HEK293 (cell line): Measurements from ENCODE around the gene TMEM121.
"Not testable (repeated sequence)": the region's sequence is repeated elsewhere in the genome, so short reads cannot be mapped to it uniquely, and the experiment has no call there.

ENCODE experiments used
- CTCF ChIA-PET: fragments of 350-600 bp; formaldehyde crosslinking; extraction: SDS; loops from one replicate; lab custom pipeline; 2021; ENCODE audit warnings: antibody characterized with exemption; lab: Yijun Ruan, JAX
- POLR2A ChIA-PET: fragments of 300-600 bp; formaldehyde crosslinking; extraction: SDS; loops from one replicate; lab custom pipeline; 2020; ENCODE audit warnings: antibody characterized with exemption, inconsistent platforms; lab: Yijun Ruan, JAX
- H3K27ac ChIP-seq: fragments of 200-500 bp; sonication (Bioruptor generic); 2 replicates; pipeline ENCODE4 v1.5.1; 2014; ENCODE audit warnings: low read depth, low read length, control low read depth, inconsistent platforms; ENCODE audit errors: extremely low read depth
- H3K36me3 ChIP-seq, 2 experiments: fragments of 200-500 bp in 1 of 2; sonication (Bioruptor generic) in 1 of 2; 1 replicate in 1 of 2; 2 replicates in 1 of 2; pipeline ENCODE4 v1.5.1; 2014 to 2017; ENCODE audit warnings: inconsistent platforms in 2 of 2, low read length in 2 of 2; ENCODE audit not compliant: control insufficient read depth in 2 of 2, insufficient read depth in 1 of 2
- H3K4me1 ChIP-seq: fragments of 200-500 bp; sonication (Bioruptor generic); 2 replicates; pipeline ENCODE4 v1.5.1; 2014; ENCODE audit warnings: mild to moderate bottlenecking, low read length, inconsistent platforms; ENCODE audit not compliant: control insufficient read depth, insufficient read depth
- H3K4me3 ChIP-seq: 2 replicates; pipeline ENCODE4 v1.5.1; 2011; ENCODE audit warnings: low read depth, mild to moderate bottlenecking, control low read depth, low read length, moderate library complexity
- H3K9me3 ChIP-seq: fragments of 200-500 bp; sonication (Bioruptor generic); 2 replicates; pipeline ENCODE4 v1.5.1; 2014; ENCODE audit warnings: low read depth, low read length, inconsistent platforms; ENCODE audit not compliant: control insufficient read depth, insufficient read depth
- EGR2 ChIP-seq: fragments of 450-650 bp; formaldehyde crosslinking; IDR thresholded peaks from 2 replicates; pipeline ENCODE4 v1.5.1; 2016; ENCODE audit warnings: low read depth, missing biosample characterization, missing genetic modification characterization
- GFI1B ChIP-seq: fragments of 450-650 bp; formaldehyde crosslinking; IDR thresholded peaks from 2 replicates; pipeline ENCODE4 v1.5.1; 2016; ENCODE audit warnings: missing biosample characterization, missing genetic modification characterization
- KLF8 ChIP-seq: fragments of 450-650 bp; formaldehyde crosslinking; IDR thresholded peaks from 2 replicates; pipeline ENCODE4 v1.5.1; 2016; ENCODE audit warnings: missing biosample characterization, missing genetic modification characterization
- ZBTB8A ChIP-seq: fragments of 450-650 bp; formaldehyde crosslinking; IDR thresholded peaks from 2 replicates; pipeline ENCODE4 v1.5.1; 2016; ENCODE audit warnings: missing biosample characterization, missing genetic modification characterization
- ZNF133 ChIP-seq: fragments of 450-650 bp; formaldehyde crosslinking; IDR thresholded peaks from 2 replicates; pipeline ENCODE4 v1.5.1; 2016; ENCODE audit warnings: missing biosample characterization, missing genetic modification characterization
- ZNF146 ChIP-seq: fragments of 450-650 bp; formaldehyde crosslinking; IDR thresholded peaks from 2 replicates; pipeline ENCODE4 v1.5.1; 2016; ENCODE audit warnings: missing biosample characterization, missing genetic modification characterization
- ZNF2 ChIP-seq: fragments of 450-650 bp; formaldehyde crosslinking; IDR thresholded peaks from 2 replicates; pipeline ENCODE4 v1.5.1; 2016; ENCODE audit warnings: missing biosample characterization, missing genetic modification characterization
- ZNF214 ChIP-seq: fragments of 450-650 bp; formaldehyde crosslinking; IDR thresholded peaks from 2 replicates; pipeline ENCODE4 v1.5.1; 2017; ENCODE audit warnings: missing biosample characterization, mild to moderate bottlenecking, missing genetic modification characterization, borderline replicate concordance
- ZNF239 ChIP-seq: fragments of 450-650 bp; formaldehyde crosslinking; IDR thresholded peaks from 2 replicates; pipeline ENCODE4 v1.5.1; 2016; ENCODE audit warnings: missing biosample characterization, missing genetic modification characterization
- ZNF248 ChIP-seq: fragments of 450-650 bp; formaldehyde crosslinking; IDR thresholded peaks from 2 replicates; pipeline ENCODE4 v1.5.1; 2017; ENCODE audit warnings: missing biosample characterization, missing genetic modification characterization
- ZNF274 ChIP-seq, 2 experiments: fragments of 200-500 bp in 1 of 2; fragments of 450-650 bp in 1 of 2; sonication (Bioruptor generic) in 1 of 2; formaldehyde crosslinking in 1 of 2; IDR thresholded peaks; 2 replicates each; pipeline versions ENCODE4 v1.5.1 to v1.6.1; 2014 to 2016; ENCODE audit warnings: borderline replicate concordance in 1 of 2, inconsistent platforms in 1 of 2, low read length in 1 of 2, missing biosample characterization in 1 of 2, missing genetic modification characterization in 1 of 2
- ZNF324 ChIP-seq: fragments of 450-650 bp; formaldehyde crosslinking; IDR thresholded peaks from 2 replicates; pipeline ENCODE4 v1.5.1; 2016; ENCODE audit warnings: missing biosample characterization, missing genetic modification characterization
- ZNF350 ChIP-seq: fragments of 450-650 bp; formaldehyde crosslinking; IDR thresholded peaks from 2 replicates; pipeline ENCODE4 v1.5.0; 2017; ENCODE audit warnings: missing biosample characterization, mild to moderate bottlenecking, missing genetic modification characterization
- ZNF391 ChIP-seq: fragments of 450-650 bp; formaldehyde crosslinking; IDR thresholded peaks from 2 replicates; pipeline ENCODE4 v1.5.1; 2016; ENCODE audit warnings: low read depth, missing biosample characterization, missing genetic modification characterization, borderline replicate concordance
- ZNF530 ChIP-seq: fragments of 450-650 bp; formaldehyde crosslinking; IDR thresholded peaks from 2 replicates; pipeline ENCODE4 v1.5.1; 2016; ENCODE audit warnings: low read depth, missing biosample characterization, missing genetic modification characterization
- ZNF544 ChIP-seq: fragments of 450-650 bp; formaldehyde crosslinking; IDR thresholded peaks from 2 replicates; pipeline ENCODE4 v1.5.0; 2017; ENCODE audit warnings: missing biosample characterization, missing genetic modification characterization
- ZNF837 ChIP-seq: fragments of 450-650 bp; formaldehyde crosslinking; IDR thresholded peaks from 2 replicates; pipeline ENCODE4 v1.5.1; 2016; ENCODE audit warnings: missing biosample characterization, missing genetic modification characterization
- TF ChIP-seq, protein P1 (sequence below): fragments of 450-650 bp; formaldehyde crosslinking; IDR thresholded peaks from 2 replicates; pipeline ENCODE4 v1.5.1; 2016; ENCODE audit warnings: missing biosample characterization, missing genetic modification characterization, borderline replicate concordance
- TF ChIP-seq, protein P2 (sequence below): fragments of 450-650 bp; formaldehyde crosslinking; IDR thresholded peaks from 2 replicates; pipeline ENCODE4 v1.5.1; 2016; ENCODE audit warnings: missing biosample characterization, missing genetic modification characterization
- TF ChIP-seq, protein P3 (sequence below): fragments of 450-650 bp; formaldehyde crosslinking; IDR thresholded peaks from 2 replicates; pipeline ENCODE4 v1.5.1; 2017; ENCODE audit warnings: missing biosample characterization, missing genetic modification characterization

The TMEM121 gene

DNA sequence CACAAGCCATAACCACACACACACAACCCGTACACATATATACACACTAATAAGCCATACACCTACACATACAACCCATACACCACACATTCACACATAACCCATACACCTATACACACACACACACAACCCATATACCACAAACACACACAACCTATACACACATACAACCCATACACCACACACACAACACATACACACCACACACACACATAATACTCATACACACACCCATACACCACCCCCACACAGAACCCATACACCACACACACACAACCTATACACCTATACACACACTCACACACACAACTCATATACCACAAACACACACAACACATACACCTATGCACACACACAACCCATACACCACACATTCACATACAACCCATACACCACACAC, 44.1 kb downstream of the TMEM121 start (continued):
- TF ChIP-seq ZNF530 (no peak), ZNF2 (tag by site-specific recombination) (no peak), ZNF239 (tag by site-specific recombination) (no peak), GFI1B (no peak), ZNF214 (tag by site-specific recombination) (no peak), EGR2 (tag by site-specific recombination) (no peak; the same call in 1 of the 2 replicates), ZNF133 (tag by site-specific recombination) (no peak), ZNF391 (no peak), KLF8 (no peak), ZNF324 (tag by site-specific recombination) (no peak), ZNF837 (tag by site-specific recombination) (no peak), ZNF544 (tag by site-specific recombination) (0 out of 2 replicates have a peak, but pooled peaks have one; percentile 21), ZNF350 (no peak), ZNF248 (tag by site-specific recombination) (0 out of 2 replicates have a peak, but pooled peaks have one; percentile 5), ZNF274 (IDR thresholded peaks at IDR 0.05; ENCODE audit: low read length) (no peak), ZNF274 (tag by site-specific recombination; IDR thresholded peaks at IDR 0.05; ENCODE audit: borderline replicate concordance) (0 out of 2 replicates have a peak, but pooled peaks have one; percentile 7), ZBTB8A (tag by site-specific recombination) (no peak), ZNF146 (no peak)
- TF ChIP-seq, protein P1, sequence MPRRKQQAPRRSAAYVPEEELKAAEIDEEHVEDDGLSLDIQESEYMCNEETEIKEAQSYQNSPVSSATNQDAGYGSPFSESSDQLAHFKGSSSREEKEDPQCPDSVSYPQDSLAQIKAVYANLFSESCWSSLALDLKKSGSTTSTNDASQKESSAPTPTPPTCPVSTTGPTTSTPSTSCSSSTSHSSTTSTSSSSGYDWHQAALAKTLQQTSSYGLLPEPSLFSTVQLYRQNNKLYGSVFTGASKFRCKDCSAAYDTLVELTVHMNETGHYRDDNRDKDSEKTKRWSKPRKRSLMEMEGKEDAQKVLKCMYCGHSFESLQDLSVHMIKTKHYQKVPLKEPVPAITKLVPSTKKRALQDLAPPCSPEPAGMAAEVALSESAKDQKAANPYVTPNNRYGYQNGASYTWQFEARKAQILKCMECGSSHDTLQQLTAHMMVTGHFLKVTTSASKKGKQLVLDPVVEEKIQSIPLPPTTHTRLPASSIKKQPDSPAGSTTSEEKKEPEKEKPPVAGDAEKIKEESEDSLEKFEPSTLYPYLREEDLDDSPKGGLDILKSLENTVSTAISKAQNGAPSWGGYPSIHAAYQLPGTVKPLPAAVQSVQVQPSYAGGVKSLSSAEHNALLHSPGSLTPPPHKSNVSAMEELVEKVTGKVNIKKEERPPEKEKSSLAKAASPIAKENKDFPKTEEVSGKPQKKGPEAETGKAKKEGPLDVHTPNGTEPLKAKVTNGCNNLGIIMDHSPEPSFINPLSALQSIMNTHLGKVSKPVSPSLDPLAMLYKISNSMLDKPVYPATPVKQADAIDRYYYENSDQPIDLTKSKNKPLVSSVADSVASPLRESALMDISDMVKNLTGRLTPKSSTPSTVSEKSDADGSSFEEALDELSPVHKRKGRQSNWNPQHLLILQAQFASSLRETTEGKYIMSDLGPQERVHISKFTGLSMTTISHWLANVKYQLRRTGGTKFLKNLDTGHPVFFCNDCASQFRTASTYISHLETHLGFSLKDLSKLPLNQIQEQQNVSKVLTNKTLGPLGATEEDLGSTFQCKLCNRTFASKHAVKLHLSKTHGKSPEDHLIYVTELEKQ (tag by site-specific recombination): no peak
- TF ChIP-seq, protein P2, sequence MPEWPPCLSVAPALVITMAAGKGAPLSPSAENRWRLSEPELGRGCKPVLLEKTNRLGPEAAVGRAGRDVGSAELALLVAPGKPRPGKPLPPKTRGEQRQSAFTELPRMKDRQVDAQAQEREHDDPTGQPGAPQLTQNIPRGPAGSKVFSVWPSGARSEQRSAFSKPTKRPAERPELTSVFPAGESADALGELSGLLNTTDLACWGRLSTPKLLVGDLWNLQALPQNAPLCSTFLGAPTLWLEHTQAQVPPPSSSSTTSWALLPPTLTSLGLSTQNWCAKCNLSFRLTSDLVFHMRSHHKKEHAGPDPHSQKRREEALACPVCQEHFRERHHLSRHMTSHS: 0 out of 2 replicates have a peak, but pooled peaks have one; percentile 20
- TF ChIP-seq, protein P3, sequence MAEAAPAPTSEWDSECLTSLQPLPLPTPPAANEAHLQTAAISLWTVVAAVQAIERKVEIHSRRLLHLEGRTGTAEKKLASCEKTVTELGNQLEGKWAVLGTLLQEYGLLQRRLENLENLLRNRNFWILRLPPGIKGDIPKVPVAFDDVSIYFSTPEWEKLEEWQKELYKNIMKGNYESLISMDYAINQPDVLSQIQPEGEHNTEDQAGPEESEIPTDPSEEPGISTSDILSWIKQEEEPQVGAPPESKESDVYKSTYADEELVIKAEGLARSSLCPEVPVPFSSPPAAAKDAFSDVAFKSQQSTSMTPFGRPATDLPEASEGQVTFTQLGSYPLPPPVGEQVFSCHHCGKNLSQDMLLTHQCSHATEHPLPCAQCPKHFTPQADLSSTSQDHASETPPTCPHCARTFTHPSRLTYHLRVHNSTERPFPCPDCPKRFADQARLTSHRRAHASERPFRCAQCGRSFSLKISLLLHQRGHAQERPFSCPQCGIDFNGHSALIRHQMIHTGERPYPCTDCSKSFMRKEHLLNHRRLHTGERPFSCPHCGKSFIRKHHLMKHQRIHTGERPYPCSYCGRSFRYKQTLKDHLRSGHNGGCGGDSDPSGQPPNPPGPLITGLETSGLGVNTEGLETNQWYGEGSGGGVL (tag by site-specific recombination): 0 out of 2 replicates have a peak, but pooled peaks have one; percentile 13

DNA sequence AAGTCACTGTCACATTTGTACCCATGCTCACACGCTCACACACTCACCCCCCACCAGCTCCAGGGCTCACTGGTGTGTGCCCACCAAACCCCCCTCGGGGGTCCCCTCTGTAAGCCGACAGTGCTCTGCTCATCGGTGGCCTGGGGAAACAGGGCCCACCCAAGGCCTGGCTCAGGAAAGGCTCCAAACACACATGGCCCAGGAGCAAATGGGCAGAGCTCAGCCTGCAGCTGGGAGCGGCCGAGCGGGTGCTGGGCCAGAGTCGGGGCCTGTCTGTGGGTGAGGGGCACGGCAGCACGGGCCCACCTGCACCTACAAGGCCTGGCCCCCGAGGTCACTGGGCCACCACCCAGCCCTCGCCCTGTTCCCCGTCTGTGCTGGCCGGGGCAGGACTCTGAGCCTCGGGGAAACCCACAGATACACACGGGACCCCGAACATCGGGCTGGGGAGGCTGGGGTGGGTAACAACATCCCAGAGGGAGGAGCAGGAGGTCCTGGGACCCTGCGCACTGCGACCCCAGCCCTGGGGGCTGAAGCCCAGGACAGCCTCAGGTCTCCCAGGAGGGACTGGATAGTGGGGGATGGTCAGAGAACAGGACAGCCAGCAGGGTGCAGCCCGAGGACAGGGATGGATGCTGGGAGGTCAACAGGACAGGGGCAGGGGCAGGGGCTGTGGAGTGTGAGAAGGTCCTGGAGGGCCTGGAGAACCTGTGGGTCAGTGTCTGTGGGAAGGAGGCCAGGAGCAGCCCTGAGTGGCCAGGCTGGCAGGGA, 45.0 kb downstream of the TMEM121 start:
- H3K27ac ChIP-seq, POLR2A ChIA-PET, H3K9me3 ChIP-seq, H3K4me1 ChIP-seq, CTCF ChIA-PET, H3K36me3 ChIP-seq, H3K4me3 ChIP-seq: not testable (repeated sequence)

DNA sequence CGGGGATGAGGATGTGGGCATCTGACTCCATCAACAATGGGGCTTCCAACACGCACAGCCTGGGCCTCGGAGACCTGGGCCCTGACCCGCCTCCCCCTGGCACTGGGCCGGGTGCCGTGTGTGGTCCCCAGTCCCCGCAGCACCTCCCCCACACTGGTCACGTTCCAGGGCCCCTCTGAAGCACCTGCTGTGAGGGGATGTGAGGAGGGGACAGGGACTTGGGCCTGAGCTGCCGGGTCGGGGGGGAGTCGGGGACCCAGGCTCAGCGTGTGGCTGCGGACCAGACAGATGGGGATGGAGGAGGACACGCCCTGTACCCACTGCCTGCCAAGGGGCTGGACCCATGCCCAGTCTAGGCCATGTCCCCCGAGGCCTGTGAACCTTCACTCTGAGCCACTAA, 45.7 kb downstream of the TMEM121 start:
- H3K4me3 ChIP-seq, POLR2A ChIA-PET, H3K36me3 ChIP-seq, H3K27ac ChIP-seq, H3K4me1 ChIP-seq, H3K9me3 ChIP-seq, CTCF ChIA-PET: not testable (repeated sequence)

DNA sequence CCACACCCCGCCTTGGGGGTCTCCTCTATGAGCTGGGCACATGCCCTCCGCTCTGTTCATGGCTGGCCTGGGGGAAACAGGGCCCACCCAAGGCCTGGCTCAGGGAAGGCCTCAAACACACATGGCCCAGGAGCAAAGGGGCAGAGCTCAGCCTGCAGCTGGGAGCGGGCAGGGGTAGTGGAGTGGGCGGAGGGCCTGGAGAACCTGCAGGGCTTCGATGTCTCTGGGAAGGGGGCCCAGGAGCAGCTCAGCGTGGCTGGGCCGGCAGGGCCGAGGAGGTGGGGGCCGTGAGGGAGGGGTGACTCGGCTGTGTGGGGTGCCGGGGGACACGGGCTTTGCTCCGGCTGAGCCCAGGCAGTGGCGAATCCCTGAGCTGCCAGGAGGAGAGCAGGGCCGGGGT, 47.5 kb downstream of the TMEM121 start:
- H3K4me1 ChIP-seq, H3K4me3 ChIP-seq, H3K36me3 ChIP-seq, H3K9me3 ChIP-seq, CTCF ChIA-PET, POLR2A ChIA-PET, H3K27ac ChIP-seq: not testable (repeated sequence)

DNA sequence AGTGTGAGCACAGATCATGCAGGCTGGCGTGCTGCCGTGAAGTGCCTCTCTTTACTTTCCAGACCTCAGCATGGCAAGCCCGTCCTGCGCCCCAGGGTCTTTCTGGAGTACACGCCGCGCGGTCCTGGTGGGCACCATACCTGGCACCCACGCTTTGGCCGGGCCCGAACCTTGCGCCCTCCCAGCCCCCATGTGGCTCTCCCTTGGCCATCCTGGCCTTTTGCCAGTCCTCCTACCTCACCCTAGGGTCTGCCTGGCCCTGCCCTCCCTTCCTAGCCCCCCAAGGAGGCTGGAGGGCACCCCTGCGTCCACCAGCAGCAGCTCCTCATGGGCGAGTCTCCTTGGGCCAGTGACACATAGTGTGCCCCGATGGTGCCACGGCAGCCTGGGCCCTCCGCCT, 48.0 kb downstream of the TMEM121 start:
- H3K27ac ChIP-seq, H3K36me3 ChIP-seq, H3K4me3 ChIP-seq, POLR2A ChIA-PET, H3K9me3 ChIP-seq, H3K4me1 ChIP-seq, CTCF ChIA-PET: not testable (repeated sequence)
